HL-60/S4 treated with retinoic acid at 250 ng/mL for 4 days and 3 days (cell line): ENCODE data around the gene AK4.
"Not testable (repeated sequence)": the region's sequence is repeated elsewhere in the genome, so short reads cannot be mapped to it uniquely, and the experiment has no call there.

Source experiments
- in situ Hi-C: fragments of 300-500 bp; cut with MboI; formaldehyde crosslinking; loops from 2 replicates; pipeline ENCODE4 v1.7.0; 2022; ENCODE audit warnings: low sequenced_read_pairs

AK4 gene

GRCh38 chr1:65150108-65150463 lies 2.1 kb downstream of the AK4 start:
- in situ Hi-C loops = no loop called here

GRCh38 chr1:65150583-65151263 lies 2.7 kb downstream of the AK4 start:
- in situ Hi-C loops = no loop called here

GRCh38 chr1:65151641-65152040 lies 3.6 kb downstream of the AK4 start:
- in situ Hi-C loops = no loop called here

DNA sequence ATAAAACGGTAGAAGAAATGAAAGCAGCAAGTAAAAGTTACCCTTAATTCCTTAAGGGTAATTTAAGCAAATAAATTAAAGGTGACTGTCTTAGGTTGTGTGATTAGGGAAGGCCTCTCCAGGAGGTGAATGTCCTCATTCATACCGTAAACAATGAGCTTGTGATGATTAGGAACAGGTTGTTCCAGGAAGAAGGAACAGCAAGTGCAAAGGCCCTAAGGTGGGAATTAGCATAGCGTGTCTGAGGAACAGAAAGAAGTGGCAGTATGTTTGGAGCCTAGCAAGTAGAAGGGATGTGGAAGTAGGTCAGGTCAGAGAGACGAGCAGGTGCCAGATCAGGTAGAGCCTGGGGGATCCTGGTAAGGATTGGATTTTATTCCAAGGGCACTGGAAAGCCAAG lies 5.6 kb downstream of the AK4 start:
- in situ Hi-C loops = no loop called here

DNA sequence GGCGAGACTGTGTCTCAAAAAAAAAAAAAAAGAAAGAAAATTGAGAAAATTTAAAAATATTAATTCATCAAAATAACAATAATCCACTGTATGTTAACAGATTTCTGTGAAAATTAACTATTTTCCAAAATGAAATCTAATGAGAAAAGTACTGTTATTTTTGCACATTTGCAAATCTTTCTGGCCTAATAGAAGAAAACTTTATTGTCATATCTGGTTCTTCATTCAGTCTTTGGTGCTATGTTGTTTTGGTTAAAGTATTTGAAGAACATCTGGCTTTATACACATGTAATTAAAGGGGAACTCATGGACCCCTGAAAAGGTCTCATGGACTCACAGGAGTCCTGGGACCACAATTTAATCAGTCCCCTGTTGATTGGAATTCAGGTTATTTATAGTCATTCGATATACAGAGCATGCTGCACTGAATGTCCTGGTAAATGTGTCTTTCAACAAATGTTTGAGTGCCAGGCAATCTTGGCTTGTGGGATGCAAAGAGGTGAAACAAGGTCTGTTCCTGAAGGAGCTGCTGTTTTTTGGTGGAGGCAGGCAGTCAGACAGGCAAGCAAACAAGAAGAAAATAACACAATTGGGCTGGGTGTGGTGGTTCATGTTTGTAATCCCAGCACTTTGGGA lies 9.0 kb downstream of the AK4 start:
- in situ Hi-C loops = no loop called here

DNA sequence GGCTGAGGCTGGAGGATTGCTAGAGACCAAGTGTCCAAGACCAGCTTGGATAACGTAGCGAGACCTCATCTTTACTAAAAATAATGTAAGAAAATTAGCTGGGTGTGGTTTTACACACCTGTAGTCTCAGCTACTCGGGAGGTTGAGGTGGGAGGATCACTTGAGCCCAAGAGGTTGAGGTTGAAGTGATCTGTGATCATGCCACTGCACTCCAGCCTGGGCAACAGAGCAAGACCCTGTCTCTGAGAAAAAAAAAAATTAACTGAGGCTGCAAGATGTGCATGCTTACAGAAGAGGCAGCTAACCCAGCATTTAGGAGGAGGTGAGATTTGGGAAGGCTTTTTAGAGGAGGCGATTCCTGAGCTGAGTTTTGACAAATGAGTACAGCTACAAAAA lies 9.5 kb downstream of the AK4 start:
- in situ Hi-C loops = no loop called here

DNA sequence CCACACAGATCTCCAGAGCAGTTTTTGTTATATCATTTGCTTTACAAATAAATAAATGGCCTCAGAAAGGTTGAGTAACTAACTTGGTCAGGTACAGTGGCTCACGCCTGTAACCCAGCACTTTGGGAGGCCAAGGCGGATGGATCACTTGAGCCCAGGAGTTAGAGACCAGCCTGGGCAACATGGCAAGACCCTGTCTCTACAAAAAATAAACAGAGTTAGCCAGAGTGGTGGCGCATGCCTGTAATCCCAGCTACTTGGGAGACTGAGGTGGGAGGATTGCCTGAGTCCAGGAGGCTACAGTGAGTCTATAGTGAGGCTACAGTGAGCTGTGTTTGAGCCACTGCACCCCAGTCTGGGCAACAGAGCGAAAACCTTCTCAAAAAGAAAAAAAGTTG lies 11.3 kb downstream of the AK4 start:
- in situ Hi-C loops = not testable (repeated sequence)

- in situ Hi-C loops = no loop called here
Observed at GRCh38 chr1:65159801-65160523, 12.0 kb downstream of the AK4 start.

DNA sequence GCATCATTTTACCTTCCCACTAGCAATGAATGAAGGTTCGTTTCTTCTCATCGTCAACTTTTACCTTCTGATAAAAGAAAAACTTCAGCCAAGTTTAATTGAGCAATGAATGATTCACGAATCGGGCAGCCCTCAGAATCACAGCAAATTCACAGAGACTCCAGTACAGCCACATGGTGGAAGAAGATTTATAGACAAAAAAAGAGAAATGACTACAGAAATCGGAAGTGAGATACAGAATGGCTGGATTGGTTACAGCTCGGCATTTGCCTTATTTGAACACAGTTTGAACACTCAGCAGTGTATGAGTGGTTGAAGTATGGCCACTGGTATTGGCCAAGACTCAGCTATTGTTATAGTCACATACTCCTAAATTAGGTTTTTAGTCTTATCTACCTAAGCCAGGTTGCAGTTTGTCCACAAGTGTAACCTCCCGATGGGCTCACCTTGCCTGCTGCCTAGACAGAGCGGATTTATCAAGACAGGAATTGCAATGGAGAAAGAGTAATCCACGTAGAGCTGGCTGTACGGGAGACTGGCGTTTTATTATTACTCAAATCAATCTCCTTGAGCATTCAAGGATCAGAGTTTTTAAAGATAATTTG lies 15.3 kb downstream of the AK4 start:
- in situ Hi-C loops = no loop called here

- in situ Hi-C loops = not testable (repeated sequence)
Observed at GRCh38 chr1:65164101-65164500, 16.1 kb downstream of the AK4 start.

- in situ Hi-C loops = no loop called here
Observed at GRCh38 chr1:65164633-65165032, 16.6 kb downstream of the AK4 start.

DNA sequence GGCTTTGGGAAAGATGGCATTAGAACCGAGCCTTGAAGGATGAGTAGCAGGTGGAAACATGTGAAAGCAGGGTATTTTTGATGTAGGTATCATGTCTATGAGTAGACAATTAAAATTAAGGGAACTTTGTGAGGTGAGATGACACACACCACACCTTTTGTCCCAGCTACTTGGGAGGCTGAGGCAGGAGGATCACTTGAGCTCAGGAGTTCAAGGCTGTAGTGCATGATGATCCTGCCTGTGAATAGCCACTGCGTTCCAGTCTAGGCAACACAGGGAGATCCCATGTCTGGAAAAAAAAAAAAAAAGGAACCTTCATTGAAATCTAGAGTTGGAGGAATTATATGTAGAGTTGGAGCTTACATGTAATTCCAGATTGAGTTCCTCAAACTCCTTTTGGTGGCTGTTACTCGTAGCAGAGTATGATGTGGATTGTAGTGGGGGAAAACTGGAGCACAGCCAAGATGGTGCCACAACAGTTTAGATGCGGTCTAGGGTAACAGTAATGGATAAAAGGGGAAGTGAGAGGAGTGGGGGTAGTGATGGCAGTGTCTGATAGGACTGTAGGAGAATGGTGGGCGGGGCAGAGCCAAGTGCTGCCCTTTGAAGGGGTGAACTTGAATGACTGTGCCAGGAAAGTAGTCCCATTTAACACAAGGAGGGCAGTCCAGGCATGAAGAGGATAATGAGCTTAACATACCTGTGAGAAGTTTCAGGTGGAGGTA lies 17.4 kb downstream of the AK4 start:
- in situ Hi-C loops = no loop called here

DNA sequence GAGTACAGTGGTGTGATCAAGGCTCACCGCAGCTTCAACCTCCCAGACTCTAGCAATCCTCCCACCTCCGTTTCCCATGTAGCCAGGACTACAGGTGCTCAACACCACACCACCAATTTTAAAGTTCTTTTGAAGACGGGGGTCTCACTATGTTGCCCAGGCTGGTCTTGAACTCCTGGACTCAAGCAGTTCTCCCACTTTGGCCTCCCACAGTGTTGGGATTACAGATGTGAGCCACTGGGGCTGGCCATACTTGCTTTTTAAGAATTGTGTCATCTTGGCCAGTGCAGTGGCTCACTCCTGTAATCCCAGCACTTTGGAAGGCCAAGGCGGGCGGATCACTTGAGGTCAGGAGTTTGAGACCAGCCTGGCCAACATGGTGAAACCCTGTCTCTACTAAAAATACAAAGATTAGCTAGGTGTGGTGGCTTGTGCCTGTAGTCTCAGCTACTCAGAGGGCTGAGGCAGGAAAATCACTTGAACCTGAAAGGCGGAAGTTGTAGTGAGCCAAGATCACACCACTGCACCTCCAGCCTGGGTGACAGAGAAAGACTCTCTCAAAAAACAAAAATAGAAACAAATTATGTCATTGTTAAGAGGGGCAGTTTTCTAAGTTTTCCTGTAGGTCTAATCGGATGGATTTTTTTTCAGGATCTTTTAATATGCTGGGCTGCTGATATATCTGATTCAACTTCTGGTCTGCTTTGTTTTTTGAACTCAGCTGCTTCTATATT lies 18.7 kb downstream of the AK4 start:
- in situ Hi-C loops = no loop called here

GRCh38 chr1:65167586-65168242 lies 19.7 kb downstream of the AK4 start:
- in situ Hi-C loops = no loop called here

- in situ Hi-C loops = no loop called here
Observed at GRCh38 chr1:65168867-65169266, 20.9 kb downstream of the AK4 start.

- in situ Hi-C loops = no loop called here
Observed at GRCh38 chr1:65170511-65171142, 22.6 kb downstream of the AK4 start.

DNA sequence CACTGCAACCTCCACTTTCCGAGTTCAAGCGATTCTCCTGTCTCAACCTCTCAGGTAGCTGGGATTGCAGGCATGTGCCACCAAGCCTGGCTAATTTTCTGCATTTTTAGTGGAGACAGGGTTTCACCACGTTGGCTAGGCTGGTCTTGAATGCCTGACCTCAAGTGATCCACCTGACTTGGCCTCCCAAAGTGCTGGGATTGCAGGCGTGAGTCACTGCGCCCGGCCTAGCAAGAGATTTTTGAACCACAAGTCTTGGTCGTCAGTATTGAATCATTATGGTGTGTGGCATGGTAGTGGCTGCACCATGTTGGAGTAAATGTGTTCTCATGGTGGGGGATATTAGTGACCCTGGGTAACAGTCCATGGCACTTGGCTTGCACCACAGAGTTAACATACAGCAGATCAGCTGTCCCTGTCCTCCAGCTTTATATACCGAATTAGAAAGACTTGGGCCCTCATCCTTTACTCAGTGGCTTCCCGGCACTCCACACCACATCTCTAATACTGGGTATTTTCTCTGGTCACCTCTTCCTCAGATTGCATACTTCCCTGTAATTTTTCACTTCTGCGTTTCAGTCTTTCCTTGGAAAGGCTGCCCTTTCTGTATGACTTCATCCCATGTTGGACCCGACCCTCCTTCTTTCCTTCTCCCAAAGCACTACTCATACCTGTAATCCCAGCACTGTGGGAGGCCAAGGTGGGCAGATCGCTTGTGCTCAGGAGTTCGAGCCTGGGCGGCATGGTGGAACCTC lies 25.1 kb downstream of the AK4 start:
- in situ Hi-C loops = no loop called here

DNA sequence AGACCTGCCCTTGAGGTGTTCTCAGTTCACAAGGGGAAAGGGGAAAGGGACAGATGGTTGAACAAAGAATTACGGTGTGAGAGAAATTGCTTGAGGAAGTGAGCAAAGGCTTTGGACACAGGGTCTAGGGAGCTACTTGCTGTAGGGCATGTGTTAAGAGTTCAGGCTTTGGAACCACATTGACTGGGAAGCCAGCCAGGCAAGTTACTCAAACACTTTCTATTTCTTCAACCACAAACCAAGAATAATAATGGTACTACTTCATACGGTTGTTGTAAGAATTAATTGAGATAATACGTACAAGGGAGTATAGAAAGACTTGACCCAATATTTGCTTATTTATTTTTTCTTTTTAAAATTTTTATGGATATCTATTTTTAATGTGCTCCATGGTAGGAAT lies 26.6 kb downstream of the AK4 start:
- in situ Hi-C loops = no loop called here
